Measurements from ENCODE around the gene ASTN2.

GRCh38 chr9:117325110-117325731 is 89.6 kb downstream of the ASTN2 start:
- no peak for TF ChIP-seq JUNB (IDR thresholded peaks at IDR 0.05)
- TF ChIP-seq, protein P1, sequence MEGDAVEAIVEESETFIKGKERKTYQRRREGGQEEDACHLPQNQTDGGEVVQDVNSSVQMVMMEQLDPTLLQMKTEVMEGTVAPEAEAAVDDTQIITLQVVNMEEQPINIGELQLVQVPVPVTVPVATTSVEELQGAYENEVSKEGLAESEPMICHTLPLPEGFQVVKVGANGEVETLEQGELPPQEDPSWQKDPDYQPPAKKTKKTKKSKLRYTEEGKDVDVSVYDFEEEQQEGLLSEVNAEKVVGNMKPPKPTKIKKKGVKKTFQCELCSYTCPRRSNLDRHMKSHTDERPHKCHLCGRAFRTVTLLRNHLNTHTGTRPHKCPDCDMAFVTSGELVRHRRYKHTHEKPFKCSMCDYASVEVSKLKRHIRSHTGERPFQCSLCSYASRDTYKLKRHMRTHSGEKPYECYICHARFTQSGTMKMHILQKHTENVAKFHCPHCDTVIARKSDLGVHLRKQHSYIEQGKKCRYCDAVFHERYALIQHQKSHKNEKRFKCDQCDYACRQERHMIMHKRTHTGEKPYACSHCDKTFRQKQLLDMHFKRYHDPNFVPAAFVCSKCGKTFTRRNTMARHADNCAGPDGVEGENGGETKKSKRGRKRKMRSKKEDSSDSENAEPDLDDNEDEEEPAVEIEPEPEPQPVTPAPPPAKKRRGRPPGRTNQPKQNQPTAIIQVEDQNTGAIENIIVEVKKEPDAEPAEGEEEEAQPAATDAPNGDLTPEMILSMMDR (IDR thresholded peaks at IDR 0.05 in 2 of 3, conservative IDR thresholded peaks at IDR 0.05 in 1 of 3; ENCODE audit: control insufficient read depth in 2 of 3, extremely low read depth in 1 of 3, insufficient read depth in 1 of 3, low read depth in 3 of 3, low read length in 3 of 3): no peak
- no peak for TF ChIP-seq JUND (IDR thresholded peaks at IDR 0.05; ENCODE audit: low read depth, low read length)
- TF ChIP-seq ATF3 (IDR thresholded peaks at IDR 0.05; ENCODE audit: borderline replicate concordance, extremely low read depth, low read depth, low read length): no peak
- no peak for TF ChIP-seq STAT1 (conservative IDR thresholded peaks at IDR 0.05)
- TF ChIP-seq EGR1 (IDR thresholded peaks at IDR 0.05; ENCODE audit: borderline replicate concordance in 1 of 2, low read depth in 2 of 2, low read length in 2 of 2): no peak
- no peak for TF ChIP-seq YY1 (IDR thresholded peaks at IDR 0.05; ENCODE audit: low read depth, low read length)
- no peak for TF ChIP-seq PKNOX1 (IDR thresholded peaks at IDR 0.05)
